Medulla oblongata (tissue), 1 donor: ENCODE data around the gene ANO1.

ENCODE experiments used
- DNase-seq: peaks from one replicate; pipeline ENCODE4 v3.0.0-alpha.2; 2015; ENCODE audit errors: extremely low spot score

Gene ANO1

GRCh38 chr11:70137383-70137782 is 59.3 kb downstream of the ANO1 start:
- no peak for DNase-seq

- no peak for DNase-seq
These were observed 60.3 kb downstream of the ANO1 start for GRCh38 chr11:70138403-70138802.

GRCh38 chr11:70139785-70140410 is 61.8 kb downstream of the ANO1 start:
- DNase-seq, result no peak

- DNase-seq, result no peak
These were observed 62.8 kb downstream of the ANO1 start for GRCh38 chr11:70140711-70141485.

GRCh38 chr11:70141486-70142220 is 63.5 kb downstream of the ANO1 start:
- DNase-seq, result no peak

- DNase-seq, result no peak
These were observed 64.2 kb downstream of the ANO1 start for GRCh38 chr11:70142221-70142875.

GRCh38 chr11:70144262-70144661 is 66.1 kb downstream of the ANO1 start:
- DNase-seq, result no peak

GRCh38 chr11:70145071-70145470 is 67.0 kb downstream of the ANO1 start:
- DNase-seq, result no peak

- DNase-seq, result no peak
These were observed 67.7 kb downstream of the ANO1 start for GRCh38 chr11:70145841-70146240.

- no peak for DNase-seq
These were observed 68.2 kb downstream of the ANO1 start for GRCh38 chr11:70146299-70146698.

- DNase-seq, result no peak
These were observed 68.9 kb downstream of the ANO1 start for GRCh38 chr11:70146895-70147520.

GRCh38 chr11:70147668-70148067 is 69.6 kb downstream of the ANO1 start:
- DNase-seq, result no peak

- DNase-seq, result no peak
These were observed 73.6 kb downstream of the ANO1 start for GRCh38 chr11:70151671-70152070.

- no peak for DNase-seq
These were observed 75.1 kb downstream of the ANO1 start for GRCh38 chr11:70153133-70153727.

- no peak for DNase-seq
These were observed 77.3 kb downstream of the ANO1 start for GRCh38 chr11:70155386-70155785.

- no peak for DNase-seq
These were observed 78.3 kb downstream of the ANO1 start for GRCh38 chr11:70156291-70157037.

- DNase-seq, result no peak
These were observed 80.1 kb downstream of the ANO1 start for GRCh38 chr11:70158201-70158600.

- no peak for DNase-seq
These were observed 80.8 kb downstream of the ANO1 start for GRCh38 chr11:70158757-70159389.

GRCh38 chr11:70159627-70160570 is 81.8 kb downstream of the ANO1 start:
- DNase-seq, result no peak
